CD4-positive, alpha-beta memory T cell (primary cell): Measurements from ENCODE around the gene ZNF586. TPM values are rescaled to one million over a fixed set of nuclear protein-coding genes. Genes with fewer than 3 reads are reported as not detected.

Experiments used
- CTCF ChIA-PET: fragments of 350-600 bp; sonication (Branson Sonifier 250); formaldehyde crosslinking; loops from one replicate; lab custom pipeline; 2021; ENCODE audit warnings: inconsistent platforms; ENCODE audit not compliant: partially characterized antibody; lab: Charles Lee
- POLR2A ChIA-PET: fragments of 350-600 bp; sonication (Branson Sonifier 250); formaldehyde crosslinking; loops from one replicate; lab custom pipeline; 2021; ENCODE audit not compliant: partially characterized antibody; lab: Charles Lee
- DNase-seq, 5 donors: peaks; one replicate each; pipeline versions ENCODE4 v3.0.0 to v3.0.0-alpha.2; 2020 to 2022; ENCODE audit warnings: mixed read lengths in 1 of 5
- H3K27ac ChIP-seq: one replicate; pipeline ENCODE4 v1.7.0; 2013; ENCODE audit warnings: low read depth, low read length
- H3K27me3 ChIP-seq: 2 replicates; pipeline ENCODE4 v1.7.0; 2013; ENCODE audit warnings: mild to moderate bottlenecking, low read length, moderate library complexity; ENCODE audit not compliant: insufficient read depth
- H3K36me3 ChIP-seq: 2 replicates; pipeline ENCODE4 v1.7.0; 2013; ENCODE audit warnings: mild to moderate bottlenecking, low read length, moderate library complexity; ENCODE audit not compliant: insufficient read depth
- H3K4me1 ChIP-seq: 2 replicates; pipeline ENCODE4 v1.7.0; 2013; ENCODE audit warnings: mild to moderate bottlenecking, low read length, moderate library complexity; ENCODE audit not compliant: insufficient read depth
- H3K4me3 ChIP-seq, 2 donors: one replicate each; pipeline ENCODE4 v1.7.0; 2013; ENCODE audit warnings: low read length in 2 of 2, mild to moderate bottlenecking in 1 of 2
- H3K9me3 ChIP-seq, 2 donors: one replicate each; pipeline ENCODE4 v1.7.0; 2013; ENCODE audit warnings: low read length in 2 of 2, control low read depth in 1 of 2; ENCODE audit not compliant: control insufficient read depth in 1 of 2
- H3K27ac Mint-ChIP-seq, 7 donors: one replicate each; pipeline ENCODE4 v1.8.0; 2020 to 2021; ENCODE audit warnings: mixed read lengths in 7 of 7, mild to moderate bottlenecking in 6 of 7, inconsistent platforms in 3 of 7, moderate library complexity in 3 of 7
- H3K27me3 Mint-ChIP-seq, 2 donors: one replicate each; pipeline ENCODE4 v1.8.0; 2020 to 2021; ENCODE audit warnings: mixed read lengths in 2 of 2
- H3K36me3 Mint-ChIP-seq, 2 donors: one replicate each; pipeline ENCODE4 v1.8.0; 2020 to 2021; ENCODE audit warnings: mixed read lengths in 2 of 2, inconsistent platforms in 1 of 2, mild to moderate bottlenecking in 1 of 2
- H3K4me1 Mint-ChIP-seq, 4 donors: one replicate each; pipeline ENCODE4 v1.8.0; 2020 to 2021; ENCODE audit warnings: mixed read lengths in 4 of 4, mild to moderate bottlenecking in 1 of 4
- H3K4me3 Mint-ChIP-seq, 8 donors: one replicate each; pipeline ENCODE4 v1.8.0; 2020 to 2021; ENCODE audit warnings: mixed read lengths in 8 of 8, mild to moderate bottlenecking in 7 of 8, moderate library complexity in 6 of 8, inconsistent platforms in 3 of 8
- H3K9me3 Mint-ChIP-seq, 8 donors: one replicate each; pipeline ENCODE4 v1.8.0; 2020 to 2021; ENCODE audit warnings: mixed read lengths in 8 of 8, mild to moderate bottlenecking in 5 of 8, inconsistent platforms in 3 of 8, moderate library complexity in 1 of 8
- intact Hi-C: fragments of 100-400 bp; cut with micrococcal nuclease; formaldehyde crosslinking; loops from one replicate; pipeline ENCODE4 v1.15.1; 2023
- polyA plus RNA-seq, 2 donors: library from polyadenylated mRNA; unstranded; fragments of 300-500 nt; fragmentation: Illumina TruSeq; gene quantifications; one replicate each; pipeline ENCODE4 v1.2.3, GENCODE V29; 2021
- total RNA-seq, 2 experiments: library from RNA; stranded (reverse); gene quantifications; one replicate each; pipeline ENCODE4 v1.2.3, GENCODE V29; 2021

Gene ZNF586
- total and polyA plus RNA-seq, 4 experiments from 2014 or later, result 15.0 to 51.7 (median 35.1) TPM

DNA sequence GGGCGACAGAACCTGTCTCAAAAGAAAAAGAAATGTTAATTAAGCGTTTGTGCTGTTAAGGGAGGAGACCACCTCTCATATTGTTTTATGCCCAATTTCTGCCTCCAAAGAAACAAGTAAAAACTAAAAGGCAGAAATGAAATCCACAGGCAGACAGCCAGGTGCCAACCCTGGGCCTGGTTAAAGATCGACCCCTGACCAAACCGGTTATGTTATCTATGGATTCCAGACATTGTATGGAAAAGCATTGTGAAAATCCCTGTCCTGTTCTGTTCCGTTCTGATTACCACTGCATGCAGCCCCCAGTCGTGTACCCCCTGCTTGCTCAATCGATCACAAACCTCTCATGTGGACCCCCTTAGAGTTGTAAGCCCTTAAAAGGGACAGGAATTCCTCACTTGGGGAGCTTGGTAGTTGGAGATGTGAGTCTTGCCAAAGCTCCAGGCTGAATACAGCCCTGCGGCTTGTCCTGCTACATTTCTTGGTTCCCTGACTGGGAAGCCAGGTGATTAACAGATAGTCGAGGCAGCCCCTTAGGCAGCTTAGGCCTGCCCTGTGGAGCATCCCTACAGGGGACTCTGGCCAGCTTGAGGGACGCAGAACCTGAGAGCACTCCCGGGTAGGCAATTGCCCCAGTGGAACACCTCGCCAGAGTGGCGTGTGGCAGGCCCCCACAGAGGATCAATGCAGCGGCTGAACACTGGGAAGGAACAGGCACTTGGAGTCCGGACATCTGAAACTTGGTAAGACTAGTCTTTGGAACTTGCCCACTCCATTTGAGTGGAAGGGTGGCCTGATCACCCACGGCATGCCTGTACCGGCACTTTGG lies 46.0 kb downstream of the ZNF586 start:
- Histone ChIP-seq H3K9me3 (no peaks in the 10 kb centered on the region), H3K4me3 (peak overlapping the region in 1 of 2 donors; percentile 83), H3K27me3 (no peaks in the 10 kb centered on the region), H3K36me3 (no peaks in the 10 kb centered on the region), H3K4me1 (peaks cover 34% of the 10 kb centered on the region), H3K27ac (peak overlapping the region; percentile 85)
- H3K27ac Mint-ChIP-seq, result peak overlapping the region; percentile 88 to 98 (median 96)
- H3K27me3 Mint-ChIP-seq, result no peaks in the 10 kb centered on the region
- H3K4me1 Mint-ChIP-seq, result peaks cover 41 to 63% (median 49%) of the 10 kb centered on the region in 4 donors
- intact Hi-C loops, result loop anchor here (1.0 to 5.0 kb wide), 3 partner anchors 47 to 88 kb away; partner anchors contain the start of genes ZNF586, ZNF671 and ZNF776
- DNase-seq, result no peak
- ChIA-PET CTCF (no interaction called here), POLR2A (interaction anchor here (0.6 to 1.4 kb wide), 12 partner anchors 14 to 328 kb away, joined by 3 to 8 read pairs (median 4); partner anchors contain the start of genes ZNF134, ZNF211, ZNF417 and ZNF419)
- no peaks in the 10 kb centered on the region for H3K9me3 Mint-ChIP-seq
- H3K36me3 Mint-ChIP-seq, result peaks cover 8 to 27% of the 10 kb centered on the region in 2 donors
- peak overlapping the region; percentile 86 to 99 (median 96) for H3K4me3 Mint-ChIP-seq

- H3K4me3 ChIP-seq, result no peak overlapping the region
- H3K4me3 Mint-ChIP-seq, result peak overlapping the region in 1 of 8 donors; percentile 20
- no peaks in the 10 kb centered on the region for H3K9me3 ChIP-seq
- peaks cover 4 to 29% of the 10 kb centered on the region in 2 donors for H3K36me3 Mint-ChIP-seq
- peaks cover 47 to 75% (median 57%) of the 10 kb centered on the region in 4 donors for H3K4me1 Mint-ChIP-seq
- H3K27ac ChIP-seq, result no peak overlapping the region
- H3K4me1 ChIP-seq, result peaks cover 39% of the 10 kb centered on the region
- H3K36me3 ChIP-seq, result no peaks in the 10 kb centered on the region
- H3K27me3 ChIP-seq, result no peaks in the 10 kb centered on the region
- H3K27ac Mint-ChIP-seq, result peak overlapping the region in 2 of 7 donors; percentile 10 to 12
- no peaks in the 10 kb centered on the region for H3K27me3 Mint-ChIP-seq
- ChIA-PET CTCF (no interaction called here), POLR2A (no interaction called here)
- H3K9me3 Mint-ChIP-seq, result no peaks in the 10 kb centered on the region
- no peak for DNase-seq
- intact Hi-C loops, result loop anchor here (5.0 kb wide), 1 partner anchor 89 kb away; the partner anchor contains the start of gene ZNF671
Observed at GRCh38 chr19:57816652-57817051, 47.2 kb downstream of the ZNF586 start.

DNA sequence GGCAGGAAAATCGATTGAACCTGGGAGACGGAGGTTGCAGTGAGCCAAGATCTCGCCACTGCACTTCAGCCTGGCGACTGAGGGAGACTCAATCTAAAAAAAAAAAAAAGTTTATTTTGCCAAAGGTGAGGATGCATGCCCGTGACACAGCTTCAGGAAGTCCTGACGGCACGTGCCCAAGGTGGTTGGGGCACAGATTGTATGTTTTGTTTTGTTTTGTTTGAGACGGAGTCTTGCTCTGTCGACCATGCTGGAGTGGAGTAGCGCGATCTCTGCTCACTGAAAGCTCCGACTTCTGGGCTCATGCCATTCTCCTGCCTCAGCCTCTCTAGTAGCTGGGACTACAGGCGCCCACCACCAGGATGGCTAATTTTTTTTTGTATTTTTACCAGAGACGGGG lies 48.5 kb downstream of the ZNF586 start:
- Mint-ChIP-seq H3K4me3 (peak overlapping the region in 6 of 8 donors; percentile 64 to 74 (median 70)), H3K36me3 (peaks cover 7 to 32% of the 10 kb centered on the region in 2 donors), H3K27ac (peak overlapping the region in 2 of 7 donors; percentile 93 to 98), H3K4me1 (peaks cover 46 to 75% (median 56%) of the 10 kb centered on the region in 4 donors), H3K9me3 (no peaks in the 10 kb centered on the region), H3K27me3 (no peaks in the 10 kb centered on the region)
- H3K27ac ChIP-seq, result no peak overlapping the region
- no peak for DNase-seq
- no peaks in the 10 kb centered on the region for H3K27me3 ChIP-seq
- H3K9me3 ChIP-seq, result no peaks in the 10 kb centered on the region
- ChIA-PET POLR2A (no interaction called here), CTCF (interaction anchor here (1.0 kb wide), 1 partner anchor 13 kb away, joined by 3 read pairs; no protein-coding TSS in a partner anchor)
- H3K4me3 ChIP-seq, result no peak overlapping the region
- H3K36me3 ChIP-seq, result no peaks in the 10 kb centered on the region
- peaks cover 34% of the 10 kb centered on the region for H3K4me1 ChIP-seq
- intact Hi-C loops, result loop anchor here (5.0 kb wide), 1 partner anchor 91 kb away; the partner anchor contains the start of gene ZNF671

DNA sequence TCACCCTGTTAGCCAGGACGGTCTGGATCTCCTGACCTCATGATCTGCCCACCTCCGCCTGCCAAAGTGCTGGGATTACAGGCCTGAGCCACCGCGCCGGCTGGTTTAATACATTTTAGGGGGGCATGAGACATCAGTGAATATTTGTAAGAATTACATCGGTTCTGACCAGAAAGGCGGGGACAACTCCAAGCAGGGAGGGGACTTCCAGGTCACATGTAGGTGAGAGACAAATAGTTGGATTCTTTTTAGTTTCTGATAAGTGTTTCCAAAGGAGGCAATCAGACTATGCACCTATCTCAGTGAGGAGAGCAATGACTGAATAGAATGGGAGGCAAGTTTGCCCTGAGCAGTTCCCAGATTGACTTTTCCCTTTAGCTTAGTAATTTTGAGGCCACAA lies 48.9 kb downstream of the ZNF586 start:
- Mint-ChIP-seq H3K27me3 (no peaks in the 10 kb centered on the region), H3K27ac (peak overlapping the region in 5 of 7 donors; percentile 39 to 98 (median 76)), H3K4me1 (peaks cover 45 to 75% (median 56%) of the 10 kb centered on the region in 4 donors), H3K36me3 (peaks cover 9 to 36% of the 10 kb centered on the region in 2 donors), H3K4me3 (peak overlapping the region in 7 of 8 donors; percentile 64 to 99 (median 71)), H3K9me3 (no peaks in the 10 kb centered on the region)
- intact Hi-C loops, result loop anchor here (5.0 kb wide), 1 partner anchor 91 kb away; the partner anchor contains the start of gene ZNF671
- Histone ChIP-seq H3K4me3 (no peak overlapping the region), H3K36me3 (no peaks in the 10 kb centered on the region), H3K4me1 (peaks cover 30% of the 10 kb centered on the region), H3K27ac (no peak overlapping the region), H3K9me3 (no peaks in the 10 kb centered on the region), H3K27me3 (no peaks in the 10 kb centered on the region)
- POLR2A ChIA-PET, result interaction anchor here (1.3 to 2.5 kb wide), 6 partner anchors 9 to 240 kb away, joined by 3 to 10 read pairs (median 6); partner anchors contain the start of genes ZNF134, ZNF416, ZNF587 and ZNF776
- DNase-seq, result no peak
- CTCF ChIA-PET, result no interaction called here

DNA sequence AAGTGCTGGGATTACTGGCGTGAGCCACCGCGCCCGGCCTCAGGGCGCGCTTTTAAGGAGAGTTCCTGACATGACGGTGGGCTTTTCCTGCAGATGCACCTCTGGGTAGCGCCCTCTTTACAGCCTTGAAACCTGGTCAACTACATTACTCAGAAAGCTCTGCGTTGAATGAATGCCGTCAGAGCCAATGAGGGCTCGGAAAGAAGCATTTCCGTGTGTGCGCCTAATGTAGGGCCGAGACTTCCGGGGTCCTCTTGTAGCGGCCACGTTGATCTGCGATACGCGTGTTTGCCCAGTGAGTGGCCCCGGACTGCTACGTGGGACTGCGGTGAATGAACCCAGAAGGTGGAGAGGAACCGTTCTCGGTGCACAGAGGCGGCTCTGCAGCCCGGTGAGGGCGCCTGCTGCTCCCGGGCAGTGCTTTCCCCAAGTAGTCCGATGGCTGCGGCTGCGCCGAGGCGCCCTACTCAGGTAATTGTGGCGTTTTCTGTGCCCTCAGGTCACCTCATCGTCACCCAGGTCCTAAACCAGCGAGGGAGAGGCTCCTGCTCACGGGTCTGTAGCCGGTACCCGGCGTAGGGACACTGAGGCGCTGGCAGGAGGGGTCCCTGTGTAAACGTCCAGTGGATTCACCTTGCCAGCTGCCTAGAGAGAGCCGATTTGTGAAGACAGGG lies 50.1 kb downstream of the ZNF586 start:
- peaks cover 45 to 75% (median 55%) of the 10 kb centered on the region in 4 donors for H3K4me1 Mint-ChIP-seq
- H3K4me3 Mint-ChIP-seq, result peak overlapping the region; percentile 96 to 99 (median 98)

GRCh38 chr19:57820599-57820998 lies 51.1 kb downstream of the ZNF586 start:
- Mint-ChIP-seq H3K36me3 (peaks cover 12 to 37% of the 10 kb centered on the region in 2 donors), H3K9me3 (no peaks in the 10 kb centered on the region), H3K27ac (peak overlapping the region; percentile 93 to 99 (median 99)), H3K4me1 (peaks cover 38 to 72% (median 48%) of the 10 kb centered on the region in 4 donors), H3K27me3 (no peaks in the 10 kb centered on the region), H3K4me3 (peak overlapping the region; percentile 96 to 99 (median 98))
- intact Hi-C loops, result no loop called here
- Histone ChIP-seq H3K27me3 (no peaks in the 10 kb centered on the region), H3K27ac (peak overlapping the region; percentile 75), H3K36me3 (no peaks in the 10 kb centered on the region), H3K4me1 (peaks cover 19% of the 10 kb centered on the region), H3K9me3 (no peaks in the 10 kb centered on the region), H3K4me3 (peak overlapping the region; percentile 86 to 91)
- DNase-seq, result no peak
- POLR2A ChIA-PET, result interaction anchor here (0.6 to 2.5 kb wide), 8 partner anchors 13 to 242 kb away, joined by 3 to 10 read pairs (median 6); partner anchors contain the start of genes ZNF416, ZNF586, ZNF587 and ZNF606
- CTCF ChIA-PET, result no interaction called here

More for the DNA sequence above, 50.1 kb downstream of the ZNF586 start:
- intact Hi-C loops, result loop anchor here (1.0 to 5.0 kb wide), 2 partner anchors 92 to 186 kb away; partner anchors contain the start of genes ZNF211 and ZNF671
- Histone ChIP-seq H3K27ac (peak overlapping the region; percentile 75), H3K4me1 (peaks cover 25% of the 10 kb centered on the region), H3K9me3 (no peaks in the 10 kb centered on the region), H3K36me3 (no peaks in the 10 kb centered on the region), H3K4me3 (peak overlapping the region; percentile 86 to 91), H3K27me3 (no peaks in the 10 kb centered on the region)
- no peaks in the 10 kb centered on the region for H3K9me3 Mint-ChIP-seq
- H3K27ac Mint-ChIP-seq, result peak overlapping the region; percentile 93 to 99 (median 99)
- DNase-seq, result peak; percentile 80 to 91 (median 84)
- H3K36me3 Mint-ChIP-seq, result peaks cover 12 to 35% of the 10 kb centered on the region in 2 donors
- ChIA-PET CTCF (no interaction called here), POLR2A (interaction anchor here (0.7 to 2.5 kb wide), 16 partner anchors 8 to 528 kb away, joined by 3 to 10 read pairs (median 4); partner anchors contain the start of genes ZNF134, ZNF416, ZNF586 and ZNF587)
- no peaks in the 10 kb centered on the region for H3K27me3 Mint-ChIP-seq
